HG03469 (cell line): ENCODE results near the gene RGS7BP.
"Not testable (repeated sequence)": the region's sequence is repeated elsewhere in the genome, so short reads cannot be mapped to it uniquely, and the experiment has no call there.

ENCODE experiments used
- ATAC-seq: cut with Tn5 transposase; IDR thresholded peaks from one replicate; pipeline ENCODE4 v1.9.1; 2021; ENCODE audit warnings: mild to moderate bottlenecking, moderate library complexity, moderate number of reproducible peaks; ENCODE audit not compliant: unreplicated experiment

The RGS7BP gene

GRCh38 chr5:64557911-64558310, 52.1 kb downstream of the RGS7BP start:
- ATAC-seq: no peak

- ATAC-seq: not testable (repeated sequence)
Measured at GRCh38 chr5:64558641-64559040, 52.8 kb downstream of the RGS7BP start.

GRCh38 chr5:64566310-64566916, 60.6 kb downstream of the RGS7BP start:
- no peak for ATAC-seq

- ATAC-seq: no peak
Measured at GRCh38 chr5:64569858-64570257, 64.0 kb downstream of the RGS7BP start.

- no peak for ATAC-seq
Measured at GRCh38 chr5:64570395-64570996, 64.7 kb downstream of the RGS7BP start.

GRCh38 chr5:64575561-64575960, 69.7 kb downstream of the RGS7BP start:
- no peak for ATAC-seq

- ATAC-seq: no peak
Measured at GRCh38 chr5:64576250-64576649, 70.4 kb downstream of the RGS7BP start.

- ATAC-seq: no peak
Measured at GRCh38 chr5:64585646-64586045, 79.8 kb downstream of the RGS7BP start.

GRCh38 chr5:64587370-64587769, 81.6 kb downstream of the RGS7BP start:
- ATAC-seq: no peak

GRCh38 chr5:64592730-64593341, 87.0 kb downstream of the RGS7BP start:
- no peak for ATAC-seq

- ATAC-seq: no peak
Measured at GRCh38 chr5:64594025-64594424, 88.2 kb downstream of the RGS7BP start.

- ATAC-seq: no peak
Measured at GRCh38 chr5:64594601-64595000, 88.8 kb downstream of the RGS7BP start.

GRCh38 chr5:64595031-64595855, 89.4 kb downstream of the RGS7BP start:
- ATAC-seq: no peak

GRCh38 chr5:64599226-64599625, 93.4 kb downstream of the RGS7BP start:
- no peak for ATAC-seq

- no peak for ATAC-seq
Measured at GRCh38 chr5:64603676-64604075, 97.9 kb downstream of the RGS7BP start.

GRCh38 chr5:64606926-64607325, 101.1 kb downstream of the RGS7BP start:
- no peak for ATAC-seq

- no peak for ATAC-seq
Measured at GRCh38 chr5:64612344-64612961, 106.6 kb downstream of the RGS7BP start.

GRCh38 chr5:64615895-64616294, 110.1 kb downstream of the RGS7BP start:
- peak; percentile 58 for ATAC-seq

- no peak for ATAC-seq
Measured at GRCh38 chr5:64619609-64620008, 113.8 kb downstream of the RGS7BP start.

- ATAC-seq: no peak
Measured at GRCh38 chr5:64622991-64623390, 117.2 kb downstream of the RGS7BP start.

GRCh38 chr5:64625678-64626077, 119.9 kb downstream of the RGS7BP start:
- no peak for ATAC-seq
